HCT116 (cell line): ENCODE data around the gene GNB2. TPM values are rescaled to one million over a fixed set of nuclear protein-coding genes. Genes with fewer than 3 reads are reported as not detected.
"Not testable (repeated sequence)": the region's sequence is repeated elsewhere in the genome, so short reads cannot be mapped to it uniquely, and the experiment has no call there.

Experiments used
- ATAC-seq: fragments of 200-7000 bp; cut with Tn5 transposase; 2 replicates; pipeline ENCODE4 v1.9.1; 2020; ENCODE audit warnings: mild to moderate bottlenecking, moderate library complexity
- BruUV-seq: library from RNA; stranded (reverse); fragments of 400-500 nt; replicated peaks from 2 replicates; lab custom pipeline; 2021; lab: Mats Ljungman, UMichigan
- CTCF ChIA-PET: fragments of 300-600 bp; sonication (Branson Sonifier 250); formaldehyde crosslinking; loops from one replicate; lab custom pipeline; 2021; ENCODE audit warnings: antibody characterized with exemption; lab: Charles Lee
- POLR2A ChIA-PET: fragments of 300-600, 350-600 bp; sonication (Branson Sonifier 250); formaldehyde crosslinking; loops from one replicate; lab custom pipeline; 2021; ENCODE audit warnings: antibody characterized with exemption; lab: Charles Lee
- RAD21 ChIA-PET, 2 experiments: fragments of 300-600 bp; sonication (Branson Sonifier 250); formaldehyde crosslinking; loops; one replicate each; lab custom pipeline; 2023; ENCODE audit warnings: low total read pairs in 2 of 2; ENCODE audit not compliant: uncharacterized antibody in 2 of 2, unreplicated experiment in 2 of 2, low non-redundant PET in 1 of 2; lab: Charles Lee
- DNase-seq: peaks from one replicate; pipeline ENCODE4 v3.0.0-alpha.2; 2010; ENCODE audit warnings: low read depth, low spot score
- H2AFZ ChIP-seq: fragments of 200-600 bp; shearing (Covaris generic), sonication (generic); 2 replicates; pipeline ENCODE4 v1.6.1; 2017; ENCODE audit warnings: low read depth, mixed run types, mixed read lengths, antibody characterized with exemption, low read length; ENCODE audit not compliant: poor library complexity, severe bottlenecking
- H3K27ac ChIP-seq: 2 replicates; pipeline ENCODE4 v1.5.1; 2012; ENCODE audit warnings: low read depth, low read length
- H3K27me3 ChIP-seq: fragments of 200-600 bp; sonication (generic); 2 replicates; pipeline ENCODE4 v1.6.1; 2016; ENCODE audit warnings: mixed run types, low read length, mixed read lengths; ENCODE audit not compliant: insufficient read depth
- H3K36me3 ChIP-seq, 2 experiments: fragments of 200-500 bp in 1 of 2; fragments of 200-600 bp in 1 of 2; sonication (Bioruptor generic) in 1 of 2; sonication (generic) in 1 of 2; 2 replicates each; pipeline versions ENCODE4 v1.5.1 to v1.6.1; 2014 to 2016; ENCODE audit warnings: low read length in 2 of 2, inconsistent platforms in 1 of 2, mixed read lengths in 1 of 2, mixed run types in 1 of 2; ENCODE audit not compliant: insufficient read depth in 2 of 2, control insufficient read depth in 1 of 2
- H3K4me1 ChIP-seq, 2 experiments: fragments of 200-600 bp in 1 of 2; sonication (generic) in 1 of 2; 2 replicates each; pipeline versions ENCODE4 v1.5.1 to v1.6.1; 2012 to 2017; ENCODE audit warnings: low read length in 2 of 2, inconsistent platforms in 1 of 2, mild to moderate bottlenecking in 1 of 2, mixed read lengths in 1 of 2, mixed run types in 1 of 2, moderate library complexity in 1 of 2; ENCODE audit not compliant: insufficient read depth in 2 of 2, control insufficient read depth in 1 of 2
- H3K4me2 ChIP-seq: fragments of 200-600 bp; sonication (generic); 2 replicates; pipeline ENCODE4 v1.6.1; 2017; ENCODE audit warnings: mixed run types, low read length, mixed read lengths
- H3K4me3 ChIP-seq, 2 experiments: fragments of 200-600 bp in 1 of 2; sonication (generic) in 1 of 2; replicated peaks in 1 of 2; 2 replicates each; pipeline ENCODE4 v1.5.1; 2011 to 2016; ENCODE audit warnings: low read length in 2 of 2, control low read depth in 1 of 2, low read depth in 1 of 2, mild to moderate bottlenecking in 1 of 2, mixed read lengths in 1 of 2, mixed run types in 1 of 2
- H3K79me2 ChIP-seq: fragments of 200-600 bp; sonication (generic); 2 replicates; pipeline ENCODE4 v1.6.1; 2017; ENCODE audit warnings: mild to moderate bottlenecking, mixed run types, low read length, moderate library complexity, mixed read lengths; ENCODE audit not compliant: insufficient read depth
- H3K9ac ChIP-seq: fragments of 200-600 bp; sonication (generic); 2 replicates; pipeline ENCODE4 v1.6.1; 2016; ENCODE audit warnings: low read length, mixed read lengths
- H3K9me2 ChIP-seq: fragments of 200-600 bp; sonication (generic), shearing (Covaris generic); 2 replicates; pipeline ENCODE4 v1.6.1; 2017; ENCODE audit warnings: mixed run types, mild to moderate bottlenecking, moderate library complexity; ENCODE audit not compliant: insufficient read depth
- H3K9me3 ChIP-seq, 2 experiments: fragments of 200-500 bp in 1 of 2; fragments of 200-600 bp in 1 of 2; sonication (Bioruptor generic) in 1 of 2; sonication (generic) in 1 of 2; 2 replicates each; pipeline ENCODE4 v1.6.1; 2014 to 2017; ENCODE audit warnings: low read length in 2 of 2, mixed read lengths in 2 of 2, inconsistent platforms in 1 of 2, low read depth in 1 of 2, mild to moderate bottlenecking in 1 of 2, mixed run types in 1 of 2, moderate library complexity in 1 of 2; ENCODE audit not compliant: control insufficient read depth in 1 of 2, insufficient read depth in 1 of 2
- H4K20me1 ChIP-seq: fragments of 200-600 bp; sonication (generic), shearing (Covaris generic); 2 replicates; pipeline ENCODE4 v1.6.1; 2017; ENCODE audit warnings: mixed run types, mild to moderate bottlenecking, moderate library complexity; ENCODE audit not compliant: insufficient read depth
- CBX3 ChIP-seq: IDR thresholded peaks from 2 replicates; pipeline ENCODE4 v1.6.1; 2012; ENCODE audit warnings: low read depth
- CEBPB ChIP-seq: IDR thresholded peaks from 2 replicates; pipeline ENCODE4 v1.6.1; 2012; ENCODE audit warnings: low read depth
- EGR1 ChIP-seq: IDR thresholded peaks from 2 replicates; pipeline ENCODE4 v1.6.1; 2012; ENCODE audit warnings: low read depth
- ELF1 ChIP-seq: IDR thresholded peaks from 2 replicates; pipeline ENCODE4 v1.6.1; 2012; ENCODE audit warnings: low read depth, borderline replicate concordance
- EZH2phosphoT487 ChIP-seq: fragments of 200-600 bp; IDR thresholded peaks from 2 replicates; pipeline ENCODE4 v1.6.1; 2018; ENCODE audit warnings: antibody characterized with exemption, borderline replicate concordance
- FOSL1 ChIP-seq: IDR thresholded peaks from 2 replicates; pipeline ENCODE4 v1.6.1; 2012; ENCODE audit warnings: low read depth
- JUND ChIP-seq: IDR thresholded peaks from 2 replicates; pipeline ENCODE4 v1.6.1; 2012
- POLR2AphosphoS5 ChIP-seq: IDR thresholded peaks from 2 replicates; pipeline ENCODE4 v1.6.1; 2011; ENCODE audit warnings: mild to moderate bottlenecking, low read depth, low read length, moderate library complexity
- RAD21 ChIP-seq: IDR thresholded peaks from 2 replicates; pipeline ENCODE4 v1.6.1; 2012; ENCODE audit warnings: low read depth, mild to moderate bottlenecking
- SIN3A ChIP-seq: IDR thresholded peaks from 2 replicates; pipeline ENCODE4 v1.6.1; 2012; ENCODE audit warnings: low read depth
- SP1 ChIP-seq: IDR thresholded peaks from 2 replicates; pipeline ENCODE4 v1.6.1; 2012; ENCODE audit warnings: low read depth
- SRF ChIP-seq: IDR thresholded peaks from 2 replicates; pipeline ENCODE4 v1.6.1; 2012; ENCODE audit warnings: low read depth
- ZFX ChIP-seq: fragments of 450-650 bp; IDR thresholded peaks from 2 replicates; pipeline ENCODE4 v1.6.1; 2017
- ZNF274 ChIP-seq: fragments of 200-500 bp; sonication (Bioruptor generic); IDR thresholded peaks from 2 replicates; pipeline ENCODE4 v1.6.1; 2014; ENCODE audit warnings: mild to moderate bottlenecking, low read depth, low read length, inconsistent platforms
- intact Hi-C: fragments of 100-400 bp; cut with micrococcal nuclease; formaldehyde crosslinking; loops from 2 replicates; pipeline ENCODE4 v1.10.0; 2022
- total RNA-seq: library from RNA; stranded (reverse); gene quantifications from one replicate; pipeline ENCODE4 v1.2.1, GENCODE V29; 2021; ENCODE audit not compliant: unreplicated experiment
- TF ChIP-seq, protein P1 (sequence below): IDR thresholded peaks from 2 replicates; pipeline ENCODE4 v1.6.1; 2012
- TF ChIP-seq, protein P2 (sequence below): IDR thresholded peaks from 2 replicates; pipeline ENCODE4 v1.6.1; 2011; ENCODE audit warnings: mild to moderate bottlenecking, low read length, moderate library complexity; ENCODE audit not compliant: insufficient replicate concordance; ENCODE audit errors: extremely low read depth
- TF ChIP-seq, protein P3 (sequence below), 3 experiments: fragments of 200-600 bp in 1 of 3; sonication (generic) in 1 of 3; IDR thresholded peaks in 2 of 3; conservative IDR thresholded peaks in 1 of 3; 2 replicates each; pipeline ENCODE4 v1.5.1; 2012 to 2017; ENCODE audit warnings: low read depth in 2 of 3, low read length in 2 of 3, antibody characterized with exemption in 1 of 3, borderline replicate concordance in 1 of 3, control low read depth in 1 of 3, mild to moderate bottlenecking in 1 of 3, mixed read lengths in 1 of 3, mixed run types in 1 of 3, moderate library complexity in 1 of 3; ENCODE audit not compliant: insufficient read depth in 1 of 3

GNB2 gene
- total RNA-seq, 1 experiment from 2014 or later = 246 TPM

DNA sequence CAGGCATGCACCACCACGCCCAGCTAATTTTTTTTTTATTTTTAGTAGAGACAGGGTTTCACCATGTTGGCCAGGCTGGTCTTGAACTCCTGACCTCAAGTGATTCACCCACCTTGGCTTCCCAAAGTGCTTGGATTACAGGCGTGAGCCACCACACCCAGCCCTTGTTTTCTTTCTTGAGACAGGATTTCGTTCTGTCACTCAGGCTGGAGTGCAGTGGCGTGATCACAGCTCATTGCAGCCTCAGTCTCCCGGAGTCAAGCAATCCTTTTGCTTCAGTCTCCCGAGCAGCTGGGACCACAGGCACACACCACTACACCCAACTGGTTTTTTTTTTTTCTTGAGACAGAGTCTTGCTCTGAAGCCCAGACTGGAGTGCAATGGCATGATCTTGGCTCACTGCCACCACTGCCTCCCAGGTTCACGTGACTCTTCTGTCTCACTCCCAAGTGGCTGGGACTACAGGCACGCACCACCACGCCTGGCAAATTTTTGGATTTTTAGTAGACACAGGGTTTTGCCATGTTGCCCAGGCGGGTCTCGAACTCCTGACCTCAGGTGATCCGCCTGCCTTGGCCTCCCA is 11.3 kb upstream of the GNB2 start:
- H3K9me2 ChIP-seq, H3K9ac ChIP-seq, H2AFZ ChIP-seq, H3K9me3 ChIP-seq, H3K36me3 ChIP-seq, DNase-seq, H3K27ac ChIP-seq, H3K79me2 ChIP-seq, H3K27me3 ChIP-seq, BruUV-seq, H4K20me1 ChIP-seq, intact Hi-C loops: not testable (repeated sequence)
- peak; percentile 73 for ATAC-seq
- RAD21 ChIA-PET = interaction anchor here in 1 of 2 experiments (0.7 kb wide), 1 partner anchor 30 kb away, joined by 4 read pairs; no protein-coding TSS in a partner anchor
- Histone ChIP-seq H3K4me1 (peaks cover 10 to 17% of the 10 kb centered on the region in 2 experiments; a peak in 3 of 4 replicates), H3K4me2 (peak overlapping the region; percentile 50), H3K4me3 (peak overlapping the region in 1 of 2 experiments; percentile 22; a peak in 1 of 4 replicates)
- POLR2A ChIA-PET = interaction anchor here (1.9 kb wide), 1 partner anchor 76 kb away, joined by 4 read pairs; the partner anchor contains the start of gene FBXO24
- CTCF ChIA-PET = interaction anchor here (0.8 kb wide), 1 partner anchor 30 kb away, joined by 3 read pairs; no protein-coding TSS in a partner anchor

DNA sequence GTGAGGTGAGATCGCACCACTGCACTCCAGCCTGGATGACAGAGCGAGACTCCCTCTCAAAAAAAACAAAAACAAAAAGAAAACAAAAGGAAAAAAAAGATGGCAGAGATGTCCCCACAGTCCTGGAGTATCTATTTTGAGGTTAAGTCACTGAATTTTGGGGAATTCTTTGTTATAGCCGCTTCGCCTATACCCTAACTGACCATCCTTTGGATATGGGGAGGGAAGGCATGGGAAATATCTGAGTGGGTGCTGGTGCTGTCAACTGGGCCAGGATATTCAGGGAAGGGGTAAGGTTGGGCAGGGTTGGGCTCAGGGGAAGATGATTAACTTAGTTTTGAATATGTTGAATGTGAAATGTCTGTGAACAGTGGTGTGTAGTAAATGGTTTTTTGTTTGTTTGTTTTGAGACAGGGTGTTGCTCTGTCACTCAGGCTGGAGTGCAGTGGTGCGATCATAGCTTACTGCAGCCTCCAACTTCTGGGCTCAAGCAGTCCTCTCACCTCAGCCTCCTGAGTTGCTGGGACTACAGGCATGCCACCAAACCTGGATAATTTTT is 8.3 kb upstream of the GNB2 start:
- no peaks in the 10 kb centered on the region for H3K36me3 ChIP-seq
- H2AFZ ChIP-seq = no peak overlapping the region
- no peaks in the 10 kb centered on the region for H3K9me2 ChIP-seq
- no peaks in the 10 kb centered on the region for H4K20me1 ChIP-seq
- no peaks in the 10 kb centered on the region for H3K79me2 ChIP-seq
- no peak overlapping the region for H3K4me2 ChIP-seq
- intact Hi-C loops = no loop called here
- H3K27ac ChIP-seq = no peak overlapping the region
- H3K27me3 ChIP-seq = no peaks in the 10 kb centered on the region
- DNase-seq (no peak), ATAC-seq (no peak)
- ChIA-PET CTCF (interaction anchor here (0.6 kb wide), 1 partner anchor 32 kb away, joined by 3 read pairs; no protein-coding TSS in a partner anchor), RAD21 (no interaction called here), POLR2A (no interaction called here)
- no peak overlapping the region for H3K9ac ChIP-seq
- peaks cover 10 to 17% of the 10 kb centered on the region in 2 experiments; a peak in 3 of 4 replicates for H3K4me1 ChIP-seq
- no peaks in the 10 kb centered on the region for H3K9me3 ChIP-seq
- no peak overlapping the region for H3K4me3 ChIP-seq
- no TSS peak for BruUV-seq
- no peak for TF ChIP-seq EGR1
- TF ChIP-seq POLR2AphosphoS5 = no peak
- no peak for TF ChIP-seq FOSL1
- TF ChIP-seq, protein P1, sequence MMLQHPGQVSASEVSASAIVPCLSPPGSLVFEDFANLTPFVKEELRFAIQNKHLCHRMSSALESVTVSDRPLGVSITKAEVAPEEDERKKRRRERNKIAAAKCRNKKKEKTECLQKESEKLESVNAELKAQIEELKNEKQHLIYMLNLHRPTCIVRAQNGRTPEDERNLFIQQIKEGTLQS = no peak
- TF ChIP-seq SIN3A = no peak
- TF ChIP-seq ZNF274 = no peak
- TF ChIP-seq CBX3 = no peak
- no peak for TF ChIP-seq EZH2phosphoT487
- no peak for TF ChIP-seq CEBPB
- TF ChIP-seq, protein P2, sequence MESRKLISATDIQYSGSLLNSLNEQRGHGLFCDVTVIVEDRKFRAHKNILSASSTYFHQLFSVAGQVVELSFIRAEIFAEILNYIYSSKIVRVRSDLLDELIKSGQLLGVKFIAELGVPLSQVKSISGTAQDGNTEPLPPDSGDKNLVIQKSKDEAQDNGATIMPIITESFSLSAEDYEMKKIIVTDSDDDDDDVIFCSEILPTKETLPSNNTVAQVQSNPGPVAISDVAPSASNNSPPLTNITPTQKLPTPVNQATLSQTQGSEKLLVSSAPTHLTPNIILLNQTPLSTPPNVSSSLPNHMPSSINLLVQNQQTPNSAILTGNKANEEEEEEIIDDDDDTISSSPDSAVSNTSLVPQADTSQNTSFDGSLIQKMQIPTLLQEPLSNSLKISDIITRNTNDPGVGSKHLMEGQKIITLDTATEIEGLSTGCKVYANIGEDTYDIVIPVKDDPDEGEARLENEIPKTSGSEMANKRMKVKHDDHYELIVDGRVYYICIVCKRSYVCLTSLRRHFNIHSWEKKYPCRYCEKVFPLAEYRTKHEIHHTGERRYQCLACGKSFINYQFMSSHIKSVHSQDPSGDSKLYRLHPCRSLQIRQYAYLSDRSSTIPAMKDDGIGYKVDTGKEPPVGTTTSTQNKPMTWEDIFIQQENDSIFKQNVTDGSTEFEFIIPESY = no peak
- TF ChIP-seq, protein P3, sequence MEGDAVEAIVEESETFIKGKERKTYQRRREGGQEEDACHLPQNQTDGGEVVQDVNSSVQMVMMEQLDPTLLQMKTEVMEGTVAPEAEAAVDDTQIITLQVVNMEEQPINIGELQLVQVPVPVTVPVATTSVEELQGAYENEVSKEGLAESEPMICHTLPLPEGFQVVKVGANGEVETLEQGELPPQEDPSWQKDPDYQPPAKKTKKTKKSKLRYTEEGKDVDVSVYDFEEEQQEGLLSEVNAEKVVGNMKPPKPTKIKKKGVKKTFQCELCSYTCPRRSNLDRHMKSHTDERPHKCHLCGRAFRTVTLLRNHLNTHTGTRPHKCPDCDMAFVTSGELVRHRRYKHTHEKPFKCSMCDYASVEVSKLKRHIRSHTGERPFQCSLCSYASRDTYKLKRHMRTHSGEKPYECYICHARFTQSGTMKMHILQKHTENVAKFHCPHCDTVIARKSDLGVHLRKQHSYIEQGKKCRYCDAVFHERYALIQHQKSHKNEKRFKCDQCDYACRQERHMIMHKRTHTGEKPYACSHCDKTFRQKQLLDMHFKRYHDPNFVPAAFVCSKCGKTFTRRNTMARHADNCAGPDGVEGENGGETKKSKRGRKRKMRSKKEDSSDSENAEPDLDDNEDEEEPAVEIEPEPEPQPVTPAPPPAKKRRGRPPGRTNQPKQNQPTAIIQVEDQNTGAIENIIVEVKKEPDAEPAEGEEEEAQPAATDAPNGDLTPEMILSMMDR (IDR thresholded peaks at IDR 0.05 in 2 of 3, conservative IDR thresholded peaks at IDR 0.05 in 1 of 3; ENCODE audit: borderline replicate concordance in 1 of 3, insufficient read depth in 1 of 3, low read depth in 2 of 3, low read length in 2 of 3) = no peak
- TF ChIP-seq ZFX = no peak
- no peak for TF ChIP-seq JUND
- no peak for TF ChIP-seq SRF
- no peak for TF ChIP-seq RAD21
- TF ChIP-seq SP1 = no peak
- no peak for TF ChIP-seq ELF1
